Stimulated activated CD4-positive, alpha-beta T cell treated with anti-CD3 and anti-CD28 coated beads, Interleukin-4, amount 100 ng/mL, for 24 hours (primary cell): ENCODE results near the gene MISP.
A peak's percentile ranks its signal among the peaks of the same experiment; 100 is the strongest.

Experiments
- DNase-seq: peaks from one replicate; pipeline ENCODE4 v3.0.0-alpha.2; 2020

MISP gene

GRCh38 chr19:778910-779653 lies 28.2 kb downstream of the MISP start:
- DNase-seq = no peak

GRCh38 chr19:780935-781334 lies 30.0 kb downstream of the MISP start:
- no peak for DNase-seq

GRCh38 chr19:781800-782184 lies 30.9 kb downstream of the MISP start:
- no peak for DNase-seq

GRCh38 chr19:782185-782877 lies 31.4 kb downstream of the MISP start:
- DNase-seq = no peak

GRCh38 chr19:782878-783668 lies 32.2 kb downstream of the MISP start:
- DNase-seq = no peak

GRCh38 chr19:784541-784940 lies 33.6 kb downstream of the MISP start:
- no peak for DNase-seq

GRCh38 chr19:787536-787935 lies 36.6 kb downstream of the MISP start:
- no peak for DNase-seq

- DNase-seq = no peak
Observed at GRCh38 chr19:788686-788982, 37.7 kb downstream of the MISP start.

GRCh38 chr19:788983-789700 lies 38.2 kb downstream of the MISP start:
- DNase-seq = no peak

- DNase-seq = no peak
Observed at GRCh38 chr19:789701-790060, 38.8 kb downstream of the MISP start.

GRCh38 chr19:791007-791566 lies 40.2 kb downstream of the MISP start:
- no peak for DNase-seq

- DNase-seq = no peak
Observed at GRCh38 chr19:791567-792305, 40.8 kb downstream of the MISP start.

- no peak for DNase-seq
Observed at GRCh38 chr19:792306-792885, 41.5 kb downstream of the MISP start.

GRCh38 chr19:793806-794205 lies 42.9 kb downstream of the MISP start:
- DNase-seq = no peak

GRCh38 chr19:795073-795611 lies 44.2 kb downstream of the MISP start:
- no peak for DNase-seq

- DNase-seq = peak; percentile 3
Observed at GRCh38 chr19:795691-796581, 45.0 kb downstream of the MISP start.

- DNase-seq = peak; percentile 100
Observed at GRCh38 chr19:796692-797527, 46.0 kb downstream of the MISP start, which contains the start of gene PTBP1. Gene PTBP1 (plus strand): TSS chr19:797452. CDS start chr19:797498, 46 bp downstream.

- peak; percentile 87 for DNase-seq
Observed at GRCh38 chr19:797528-798414, 46.9 kb downstream of the MISP start.
